ENCODE results near the gene ZDHHC19.
A peak's percentile ranks its signal among the peaks of the same experiment; 100 is the strongest.

Gene ZDHHC19

GRCh38 chr3:196235452-196236122 lies 24.4 kb upstream of the ZDHHC19 start:
- no peak overlapping the region for H3K4me3 Mint-ChIP-seq
- H3K9me3 Mint-ChIP-seq, result no peaks in the 10 kb centered on the region
- H3K36me3 Mint-ChIP-seq (ENCODE audit: low read depth), result peaks cover 74% of the 10 kb centered on the region
- intact Hi-C loops (cut with micrococcal nuclease), result no loop called here
- peak overlapping the region; percentile 43 for H3K27ac Mint-ChIP-seq
- H3K4me1 Mint-ChIP-seq (ENCODE audit: low read depth), result peaks cover 22% of the 10 kb centered on the region
- no peaks in the 10 kb centered on the region for H3K27me3 Mint-ChIP-seq

- peaks cover 47% of the 10 kb centered on the region for H3K36me3 Mint-ChIP-seq (ENCODE audit: low read depth)
Measured at GRCh38 chr3:196232882-196233251, 21.7 kb upstream of the ZDHHC19 start.

GRCh38 chr3:196232154-196232881 lies 21.1 kb upstream of the ZDHHC19 start:
- Mint-ChIP-seq H3K9me3 (no peaks in the 10 kb centered on the region), H3K27me3 (peaks cover 10% of the 10 kb centered on the region), H3K36me3 (ENCODE audit: low read depth) (peaks cover 41% of the 10 kb centered on the region), H3K4me3 (no peak overlapping the region), H3K27ac (peak overlapping the region; percentile 77), H3K4me1 (ENCODE audit: low read depth) (peaks cover 30% of the 10 kb centered on the region)
- intact Hi-C loops (cut with micrococcal nuclease), result no loop called here

More at GRCh38 chr3:196232882-196233251, 21.7 kb upstream of the ZDHHC19 start:
- H3K9me3 Mint-ChIP-seq, result no peaks in the 10 kb centered on the region
- intact Hi-C loops (cut with micrococcal nuclease), result no loop called here
- peaks cover 24% of the 10 kb centered on the region for H3K4me1 Mint-ChIP-seq (ENCODE audit: low read depth)
- H3K4me3 Mint-ChIP-seq, result no peak overlapping the region
- H3K27me3 Mint-ChIP-seq, result peaks cover 6% of the 10 kb centered on the region
- H3K27ac Mint-ChIP-seq, result peak overlapping the region; percentile 77

GRCh38 chr3:196227629-196228493 lies 16.7 kb upstream of the ZDHHC19 start:
- intact Hi-C loops (cut with micrococcal nuclease), result no loop called here
- H3K4me3 Mint-ChIP-seq, result no peak overlapping the region
- H3K4me1 Mint-ChIP-seq (ENCODE audit: low read depth), result peaks cover 27% of the 10 kb centered on the region
- H3K27me3 Mint-ChIP-seq, result peaks cover 10% of the 10 kb centered on the region
- H3K27ac Mint-ChIP-seq, result peak overlapping the region; percentile 24
- H3K9me3 Mint-ChIP-seq, result no peaks in the 10 kb centered on the region
- no peaks in the 10 kb centered on the region for H3K36me3 Mint-ChIP-seq (ENCODE audit: low read depth)

- no peak overlapping the region for H3K27ac Mint-ChIP-seq
- no peaks in the 10 kb centered on the region for H3K9me3 Mint-ChIP-seq
- peaks cover 10% of the 10 kb centered on the region for H3K27me3 Mint-ChIP-seq
- H3K4me1 Mint-ChIP-seq (ENCODE audit: low read depth), result peaks cover 20% of the 10 kb centered on the region
- no peak overlapping the region for H3K4me3 Mint-ChIP-seq
- intact Hi-C loops (cut with micrococcal nuclease), result no loop called here
- no peaks in the 10 kb centered on the region for H3K36me3 Mint-ChIP-seq (ENCODE audit: low read depth)
Measured at GRCh38 chr3:196227121-196227561, 15.9 kb upstream of the ZDHHC19 start.

GRCh38 chr3:196225763-196226364 lies 14.7 kb upstream of the ZDHHC19 start:
- H3K4me1 Mint-ChIP-seq (ENCODE audit: low read depth), result peaks cover 19% of the 10 kb centered on the region
- H3K27me3 Mint-ChIP-seq, result peaks cover 10% of the 10 kb centered on the region
- no peaks in the 10 kb centered on the region for H3K9me3 Mint-ChIP-seq
- H3K4me3 Mint-ChIP-seq, result no peak overlapping the region
- intact Hi-C loops (cut with micrococcal nuclease), result no loop called here
- H3K27ac Mint-ChIP-seq, result no peak overlapping the region
- no peaks in the 10 kb centered on the region for H3K36me3 Mint-ChIP-seq (ENCODE audit: low read depth)

GRCh38 chr3:196225086-196225485 lies 13.9 kb upstream of the ZDHHC19 start:
- Mint-ChIP-seq H3K4me3 (no peak overlapping the region), H3K9me3 (no peaks in the 10 kb centered on the region), H3K4me1 (ENCODE audit: low read depth) (peaks cover 27% of the 10 kb centered on the region), H3K36me3 (ENCODE audit: low read depth) (no peaks in the 10 kb centered on the region), H3K27ac (peak overlapping the region; percentile 60), H3K27me3 (peaks cover 8% of the 10 kb centered on the region)
- intact Hi-C loops (cut with micrococcal nuclease), result no loop called here

GRCh38 chr3:196222876-196223595 lies 11.8 kb upstream of the ZDHHC19 start:
- Mint-ChIP-seq H3K27ac (peak overlapping the region; percentile 14), H3K4me1 (ENCODE audit: low read depth) (peaks cover 41% of the 10 kb centered on the region), H3K4me3 (no peak overlapping the region), H3K27me3 (peaks cover 4% of the 10 kb centered on the region), H3K36me3 (ENCODE audit: low read depth) (no peaks in the 10 kb centered on the region), H3K9me3 (no peaks in the 10 kb centered on the region)
- intact Hi-C loops (cut with micrococcal nuclease), result no loop called here

GRCh38 chr3:196220991-196221390 lies 9.8 kb upstream of the ZDHHC19 start:
- peaks cover 40% of the 10 kb centered on the region for H3K4me1 Mint-ChIP-seq (ENCODE audit: low read depth)
- peak overlapping the region; percentile 84 for H3K27ac Mint-ChIP-seq
- no peaks in the 10 kb centered on the region for H3K36me3 Mint-ChIP-seq (ENCODE audit: low read depth)
- H3K27me3 Mint-ChIP-seq, result peaks cover 5% of the 10 kb centered on the region
- peak overlapping the region; percentile 23 for H3K4me3 Mint-ChIP-seq
- no peaks in the 10 kb centered on the region for H3K9me3 Mint-ChIP-seq
- intact Hi-C loops (cut with micrococcal nuclease), result no loop called here

- no peaks in the 10 kb centered on the region for H3K36me3 Mint-ChIP-seq (ENCODE audit: low read depth)
- peak overlapping the region; percentile 57 for H3K4me3 Mint-ChIP-seq
- H3K9me3 Mint-ChIP-seq, result no peaks in the 10 kb centered on the region
- intact Hi-C loops (cut with micrococcal nuclease), result no loop called here
- peak overlapping the region; percentile 84 for H3K27ac Mint-ChIP-seq
- peaks cover 7% of the 10 kb centered on the region for H3K27me3 Mint-ChIP-seq
- peaks cover 40% of the 10 kb centered on the region for H3K4me1 Mint-ChIP-seq (ENCODE audit: low read depth)
Measured at GRCh38 chr3:196220587-196220986, 9.4 kb upstream of the ZDHHC19 start.

- peaks cover 7% of the 10 kb centered on the region for H3K27me3 Mint-ChIP-seq
- H3K4me3 Mint-ChIP-seq, result peak overlapping the region; percentile 56
- intact Hi-C loops (cut with micrococcal nuclease), result no loop called here
- no peaks in the 10 kb centered on the region for H3K36me3 Mint-ChIP-seq (ENCODE audit: low read depth)
- H3K9me3 Mint-ChIP-seq, result no peaks in the 10 kb centered on the region
- peaks cover 43% of the 10 kb centered on the region for H3K4me1 Mint-ChIP-seq (ENCODE audit: low read depth)
- H3K27ac Mint-ChIP-seq, result peak overlapping the region; percentile 84
Measured at GRCh38 chr3:196219970-196220311, 8.7 kb upstream of the ZDHHC19 start.

GRCh38 chr3:196219194-196219969 lies 8.2 kb upstream of the ZDHHC19 start:
- no peaks in the 10 kb centered on the region for H3K36me3 Mint-ChIP-seq (ENCODE audit: low read depth)
- no peaks in the 10 kb centered on the region for H3K9me3 Mint-ChIP-seq
- peaks cover 7% of the 10 kb centered on the region for H3K27me3 Mint-ChIP-seq
- peak overlapping the region; percentile 56 for H3K4me3 Mint-ChIP-seq
- intact Hi-C loops (cut with micrococcal nuclease), result no loop called here
- H3K4me1 Mint-ChIP-seq (ENCODE audit: low read depth), result peaks cover 47% of the 10 kb centered on the region
- peak overlapping the region; percentile 84 for H3K27ac Mint-ChIP-seq
